NCI-H345 (cell line): ENCODE data around the gene PPP1R1B.

Experiments used
- DNase-seq: peaks from one replicate; lab custom pipeline; 2025; lab: John Stamatoyannopoulos, UW

Gene PPP1R1B

GRCh38 chr17:39600288-39600996 lies 26.3 kb upstream of the PPP1R1B start:
- no peak for DNase-seq

GRCh38 chr17:39600997-39601597 lies 25.7 kb upstream of the PPP1R1B start:
- no peak for DNase-seq

DNA sequence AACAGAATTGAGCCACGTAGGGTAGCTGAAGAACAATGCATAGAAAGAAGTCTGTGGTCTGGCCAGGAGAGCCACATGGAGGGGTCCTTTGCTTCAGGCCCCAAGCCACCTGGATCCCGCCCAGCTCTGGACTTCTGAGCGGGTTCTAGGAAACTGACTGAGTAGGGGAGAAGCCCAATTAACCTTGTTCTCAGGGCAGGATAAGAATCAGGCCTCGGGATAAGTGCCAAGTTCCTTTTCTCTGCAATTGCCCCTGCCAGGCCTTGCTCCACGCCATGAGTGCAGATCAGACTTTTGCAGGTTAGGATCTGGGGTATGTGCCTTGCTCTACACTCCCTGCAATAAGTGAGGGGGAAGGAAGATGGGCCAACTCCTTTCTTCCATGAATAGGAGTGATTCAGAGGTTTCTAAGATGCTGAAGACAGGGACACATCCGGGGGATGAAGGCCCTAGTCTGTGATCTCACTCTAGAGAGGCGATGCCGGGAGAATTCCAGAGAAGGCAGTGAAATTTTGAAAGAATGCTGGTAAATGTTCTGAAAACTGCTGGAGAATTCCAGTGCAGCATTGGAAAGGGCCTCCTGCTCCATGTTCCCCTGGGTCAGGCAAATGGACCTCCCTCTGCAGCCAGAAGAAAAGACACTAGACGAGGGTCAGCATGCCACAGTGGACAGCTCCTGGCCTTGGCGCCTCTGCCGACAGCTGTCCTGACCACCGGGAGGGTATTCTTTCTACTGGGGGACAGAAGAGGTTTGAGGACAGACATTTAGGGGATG lies 24.8 kb upstream of the PPP1R1B start:
- no peak for DNase-seq

DNA sequence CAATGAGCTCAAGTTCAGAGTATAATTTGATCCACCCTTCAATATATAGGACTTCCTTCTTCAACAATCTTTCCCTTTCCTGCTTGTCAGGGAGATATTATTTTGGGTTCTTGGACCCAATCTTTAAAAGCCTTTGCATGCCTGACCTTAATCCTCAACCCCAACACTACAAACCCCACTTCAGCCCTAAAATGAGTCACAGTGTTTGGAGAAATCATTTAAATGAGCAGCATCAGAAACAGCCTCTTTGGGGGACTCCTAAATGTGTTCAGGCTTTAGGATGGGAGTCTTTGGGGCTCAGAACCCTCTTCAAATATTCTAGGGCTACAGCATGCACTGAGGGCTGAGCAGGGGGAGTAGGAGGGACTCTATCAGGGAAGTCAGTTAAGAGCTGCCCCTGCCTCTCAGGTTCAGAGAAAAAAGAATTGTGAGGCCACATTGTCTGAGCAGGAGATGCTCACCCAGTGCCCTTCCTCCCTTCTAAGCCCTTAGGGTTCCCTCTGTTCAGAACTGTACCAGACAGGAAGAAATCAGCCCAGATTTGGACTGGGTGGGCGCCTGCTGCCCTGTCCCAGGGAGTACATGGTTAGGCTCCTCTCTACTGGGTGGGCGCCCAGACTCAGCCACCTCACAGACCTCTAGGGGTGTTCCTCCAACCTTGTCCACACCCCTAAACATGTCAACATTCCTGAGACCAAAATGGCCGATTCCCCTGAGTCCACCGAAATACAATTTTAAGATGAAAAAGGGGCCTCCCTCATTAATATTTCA lies 24.0 kb upstream of the PPP1R1B start:
- no peak for DNase-seq

DNA sequence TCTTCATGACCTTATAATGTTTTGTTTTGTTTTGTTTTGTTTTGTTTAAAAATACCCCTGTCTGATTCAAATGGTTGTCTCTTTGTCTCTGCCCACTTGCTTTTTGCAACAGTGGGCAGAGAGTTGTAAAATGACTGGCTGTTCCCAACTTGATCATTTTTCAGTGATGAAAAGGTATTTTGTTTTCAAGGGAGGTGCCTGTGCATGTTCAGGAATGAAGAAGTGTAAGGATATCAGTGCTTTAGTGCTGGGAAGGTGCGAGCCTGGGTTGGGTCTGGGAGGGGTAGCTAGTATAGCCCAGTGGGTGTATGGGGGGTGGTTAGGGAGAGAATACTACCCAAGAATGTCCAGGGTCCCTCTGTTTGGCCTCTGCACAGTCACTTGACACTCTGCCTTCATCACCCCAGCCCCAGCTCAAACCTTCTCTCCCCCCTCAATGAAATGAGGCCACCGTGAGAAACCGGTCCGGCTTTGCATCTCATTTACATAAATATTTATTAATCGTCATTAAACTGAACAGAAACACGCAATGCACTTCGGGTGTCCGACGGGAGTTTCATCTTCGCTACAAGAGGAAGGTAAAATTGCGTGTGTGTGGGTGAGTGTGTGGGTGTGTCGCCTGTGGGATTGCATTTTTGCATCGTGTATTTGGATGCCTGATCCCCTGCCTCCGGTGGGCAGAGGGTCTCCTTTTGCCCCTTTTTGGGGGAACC lies 23.3 kb upstream of the PPP1R1B start:
- no peak for DNase-seq

DNA sequence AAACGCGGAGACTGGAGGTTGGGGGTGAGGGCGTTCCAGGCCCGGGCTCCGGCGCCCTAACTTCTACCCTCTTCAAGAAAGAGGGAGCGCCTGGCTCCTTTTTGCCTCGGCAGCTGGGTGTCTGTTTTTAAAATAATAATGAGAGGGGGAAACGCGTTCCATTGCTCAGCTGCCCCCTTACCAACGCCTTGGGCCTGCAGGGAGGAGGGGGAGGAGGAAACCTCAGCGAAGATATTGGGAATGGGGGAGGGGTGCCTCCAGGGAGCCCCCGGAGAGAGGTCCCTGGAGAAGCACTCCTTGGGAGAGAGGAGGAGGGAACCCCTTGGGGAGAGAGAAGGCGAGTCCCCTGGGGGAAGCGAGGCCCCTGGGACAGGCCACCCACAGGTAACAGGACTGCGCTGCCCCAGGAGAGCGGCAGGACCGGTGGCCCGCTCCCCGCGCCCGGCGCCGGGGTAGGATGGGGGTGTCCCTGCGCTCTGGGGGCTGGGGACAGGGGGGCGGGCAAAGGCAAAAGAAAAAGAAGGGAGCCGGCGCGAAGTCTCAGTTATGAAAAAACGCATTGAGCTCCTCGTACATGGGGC lies 21.8 kb upstream of the PPP1R1B start:
- no peak for DNase-seq

DNA sequence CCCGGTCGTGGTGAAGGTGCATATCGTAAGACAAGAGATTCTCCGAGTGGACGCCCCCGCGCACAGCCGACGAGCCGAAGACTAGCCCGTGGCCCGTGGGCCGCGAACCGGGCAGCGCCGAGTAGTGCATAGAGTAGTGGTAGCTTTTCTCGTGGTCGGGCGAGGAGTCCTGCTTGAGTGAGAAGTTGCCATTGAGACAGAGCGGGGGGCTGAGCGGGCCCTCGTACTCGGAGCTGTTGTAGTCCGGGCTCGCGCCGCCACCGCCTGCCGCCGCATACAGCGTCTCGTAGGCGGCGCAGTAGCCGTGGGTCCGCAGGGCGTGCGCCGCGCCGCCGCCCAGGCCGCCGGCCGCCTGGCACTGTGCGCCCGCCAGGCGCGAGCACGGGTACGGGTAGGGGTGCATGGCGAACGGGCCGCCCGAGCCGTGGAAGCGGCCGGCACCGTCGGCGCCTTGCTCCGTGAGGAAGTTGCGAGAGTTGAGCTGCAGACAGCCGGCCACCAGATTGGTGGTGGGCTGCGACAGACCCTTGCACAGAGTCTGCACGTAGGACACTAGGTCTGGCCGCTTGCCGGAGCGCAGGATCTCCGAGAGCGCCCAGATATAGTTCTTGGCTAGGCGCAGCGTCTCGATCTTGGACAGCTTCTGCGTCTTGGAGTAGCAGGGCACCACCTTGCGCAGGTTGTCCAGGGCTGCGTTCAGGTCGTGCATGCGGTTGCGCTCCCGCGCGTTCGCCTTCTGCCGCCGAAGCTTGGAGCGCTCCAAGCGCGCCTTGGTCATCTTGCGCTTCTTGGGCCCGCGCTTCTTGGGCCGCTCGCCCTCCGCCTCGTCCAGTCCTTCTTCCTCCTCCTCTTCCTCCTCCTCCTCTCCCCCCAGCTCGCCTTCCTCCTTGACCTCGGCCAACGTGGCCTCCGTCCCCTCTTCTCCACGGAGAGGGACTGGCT lies 21.0 kb upstream of the PPP1R1B start:
- DNase-seq: no peak

GRCh38 chr17:39606434-39607056 lies 20.2 kb upstream of the PPP1R1B start:
- no peak for DNase-seq

DNA sequence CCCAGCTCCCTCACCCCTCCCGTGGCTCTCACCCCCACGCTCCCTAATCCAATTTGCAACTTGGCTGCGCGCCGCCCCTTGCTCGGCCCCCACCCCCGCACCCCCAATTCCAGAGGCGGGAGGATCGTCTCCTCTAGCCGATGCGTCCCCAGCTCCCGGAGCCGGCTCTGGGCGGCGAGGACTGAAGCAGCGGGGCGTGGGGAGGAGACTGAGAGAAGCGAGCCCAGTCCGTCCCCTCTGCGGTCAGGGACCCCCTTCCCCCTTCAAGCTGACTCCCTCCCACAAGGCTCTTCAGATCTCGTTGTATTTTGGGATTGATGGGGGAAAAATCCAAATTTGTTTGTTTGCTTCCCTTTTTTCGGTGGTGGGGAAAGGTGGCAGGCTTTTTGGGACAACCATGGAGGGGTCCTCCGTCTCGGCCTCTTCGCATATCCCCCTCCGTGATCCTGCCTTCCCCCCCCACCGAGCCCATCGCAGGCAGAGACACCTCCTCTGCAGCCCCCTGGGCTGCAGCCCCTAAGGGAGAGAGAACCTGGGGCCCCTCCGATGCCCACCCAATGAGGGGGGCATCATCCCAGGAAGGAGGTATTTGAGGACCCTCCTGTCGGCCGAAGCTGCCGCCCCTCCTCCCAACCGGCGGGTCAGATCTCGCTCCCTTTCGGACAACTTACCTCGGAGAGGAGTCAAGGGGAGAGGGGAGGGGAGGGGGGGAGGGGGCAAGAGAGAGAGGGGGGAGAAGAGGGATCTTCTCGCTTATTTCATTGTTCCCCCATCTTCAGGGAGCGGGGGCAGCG lies 19.5 kb upstream of the PPP1R1B start:
- no peak for DNase-seq

GRCh38 chr17:39607851-39608130 lies 19.0 kb upstream of the PPP1R1B start, which contains the start of gene NEUROD2:
Gene NEUROD2, minus strand, starts transcription at chr17:39607920. Its CDS starts 1,321 bp downstream, at chr17:39606599.
- DNase-seq: no peak

GRCh38 chr17:39608142-39608981 lies 18.4 kb upstream of the PPP1R1B start:
- DNase-seq: no peak

- no peak for DNase-seq
These were observed 17.2 kb upstream of the PPP1R1B start for GRCh38 chr17:39609416-39610025.

- DNase-seq: no peak
These were observed 15.2 kb upstream of the PPP1R1B start for GRCh38 chr17:39611401-39612112.

- no peak for DNase-seq
These were observed 14.4 kb upstream of the PPP1R1B start for GRCh38 chr17:39612291-39612894.

- DNase-seq: no peak
These were observed 13.8 kb upstream of the PPP1R1B start for GRCh38 chr17:39612935-39613464.

DNA sequence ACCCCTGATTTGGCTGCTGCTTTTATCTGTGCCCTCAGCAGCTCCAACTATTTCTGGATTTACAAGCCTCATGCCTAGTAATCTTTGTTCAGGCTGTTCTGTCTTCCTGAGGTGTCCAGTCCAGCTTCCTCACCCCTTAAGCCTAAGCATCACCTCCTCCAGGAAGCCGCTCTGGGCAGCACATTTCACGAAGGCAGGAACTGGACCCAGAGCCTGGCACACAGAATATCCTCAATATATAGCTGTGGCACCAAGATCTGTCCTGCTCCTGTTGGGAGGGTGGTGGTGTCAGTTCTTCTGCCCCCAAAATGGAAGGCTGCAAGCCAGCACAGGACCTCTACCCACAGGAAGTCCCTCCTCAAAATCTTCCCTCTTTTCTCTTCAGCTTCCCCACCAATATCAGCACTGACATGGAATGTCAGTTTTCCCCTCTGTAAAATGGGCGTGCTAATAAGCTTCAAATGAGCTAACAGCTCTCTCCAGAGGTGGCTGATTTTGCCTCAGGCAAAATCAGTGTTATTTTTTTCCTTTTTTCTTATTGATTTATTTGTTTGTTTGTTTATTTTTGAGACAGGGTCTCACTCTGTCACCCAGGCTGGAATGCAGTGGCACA lies 12.1 kb upstream of the PPP1R1B start:
- no peak for DNase-seq
